Naive thymus-derived CD4-positive, alpha-beta T cell (primary cell): ENCODE data around the gene RPN1. TPM values are rescaled to one million over a fixed set of nuclear protein-coding genes. Genes with fewer than 3 reads are reported as not detected.
"Not testable (repeated sequence)": the region's sequence is repeated elsewhere in the genome, so short reads cannot be mapped to it uniquely, and the experiment has no call there.

ENCODE experiments used
- ATAC-seq: fragments of 150-1000 bp; cut with Tn5 transposase; 2 replicates; pipeline ENCODE4 v1.10.0; 2021; ENCODE audit warnings: mild to moderate bottlenecking, moderate library complexity
- CTCF ChIA-PET: fragments of 350-600 bp; sonication (Branson Sonifier 250); formaldehyde crosslinking; loops from one replicate; lab custom pipeline; 2021; ENCODE audit warnings: antibody characterized with exemption; lab: Charles Lee
- POLR2A ChIA-PET: fragments of 350-600 bp; sonication (Branson Sonifier 250); formaldehyde crosslinking; loops from one replicate; lab custom pipeline; 2021; ENCODE audit warnings: antibody characterized with exemption, inconsistent platforms; lab: Charles Lee
- DNase-seq, 9 donors: peaks; one replicate each; pipeline versions ENCODE4 v3.0.0 to v3.0.0-alpha.2; 2020 to 2022; ENCODE audit warnings: mixed read lengths in 1 of 9
- H3K27ac ChIP-seq: one replicate; pipeline ENCODE4 v1.7.0; 2013; ENCODE audit warnings: mild to moderate bottlenecking, low read depth, low read length, moderate library complexity
- H3K27me3 ChIP-seq, 2 donors: one replicate each; pipeline ENCODE4 v1.7.0; 2013; ENCODE audit warnings: low read length in 2 of 2, mild to moderate bottlenecking in 2 of 2, moderate library complexity in 2 of 2; ENCODE audit not compliant: control insufficient read depth in 2 of 2, insufficient read depth in 2 of 2
- H3K36me3 ChIP-seq, 3 experiments: 1 replicate in 2 of 3; 2 replicates in 1 of 3; pipeline ENCODE4 v1.7.0; 2013; ENCODE audit warnings: low read length in 3 of 3, mild to moderate bottlenecking in 3 of 3, moderate library complexity in 1 of 3; ENCODE audit not compliant: insufficient read depth in 3 of 3, control insufficient read depth in 2 of 3
- H3K4me1 ChIP-seq, 2 donors: one replicate each; pipeline ENCODE4 v1.7.0; 2013; ENCODE audit warnings: low read length in 2 of 2, mild to moderate bottlenecking in 2 of 2, moderate library complexity in 1 of 2; ENCODE audit not compliant: control insufficient read depth in 2 of 2, insufficient read depth in 2 of 2
- H3K4me3 ChIP-seq: 2 replicates; pipeline ENCODE4 v1.7.0; 2013; ENCODE audit warnings: mild to moderate bottlenecking, low read length
- H3K9me3 ChIP-seq, 3 experiments: 1 replicate in 2 of 3; 2 replicates in 1 of 3; pipeline ENCODE4 v1.7.0; 2013; ENCODE audit warnings: low read length in 3 of 3; ENCODE audit not compliant: control insufficient read depth in 2 of 3
- H3K27ac Mint-ChIP-seq, 9 donors: one replicate each; pipeline ENCODE4 v1.8.0; 2020 to 2022; ENCODE audit warnings: mixed read lengths in 9 of 9, mild to moderate bottlenecking in 8 of 9, moderate library complexity in 5 of 9, inconsistent platforms in 2 of 9
- H3K27me3 Mint-ChIP-seq, 5 donors: one replicate each; pipeline ENCODE4 v1.8.0; 2021 to 2022; ENCODE audit warnings: mixed read lengths in 5 of 5, mild to moderate bottlenecking in 1 of 5
- H3K36me3 Mint-ChIP-seq, 5 donors: one replicate each; pipeline ENCODE4 v1.8.0; 2020 to 2022; ENCODE audit warnings: mixed read lengths in 5 of 5, mild to moderate bottlenecking in 3 of 5, inconsistent platforms in 1 of 5
- H3K4me1 Mint-ChIP-seq, 7 donors: one replicate each; pipeline ENCODE4 v1.8.0; 2020 to 2022; ENCODE audit warnings: mixed read lengths in 7 of 7, mild to moderate bottlenecking in 3 of 7, inconsistent platforms in 1 of 7
- H3K4me3 Mint-ChIP-seq, 10 donors: one replicate each; pipeline ENCODE4 v1.8.0; 2020 to 2022; ENCODE audit warnings: mild to moderate bottlenecking in 10 of 10, mixed read lengths in 10 of 10, moderate library complexity in 6 of 10, inconsistent platforms in 2 of 10
- H3K9me3 Mint-ChIP-seq, 11 donors: one replicate each; pipeline ENCODE4 v1.8.0; 2020 to 2022; ENCODE audit warnings: mixed read lengths in 11 of 11, mild to moderate bottlenecking in 4 of 11, inconsistent platforms in 1 of 11, moderate library complexity in 1 of 11
- intact Hi-C, 2 donors: fragments of 100-400 bp; cut with micrococcal nuclease; formaldehyde crosslinking; loops; one replicate each; pipeline ENCODE4 v1.15.1; 2023
- polyA plus RNA-seq, 2 donors: library from polyadenylated mRNA; unstranded; fragments of 300-500 nt; fragmentation: Illumina TruSeq; gene quantifications; one replicate each; pipeline ENCODE4 v1.2.3, GENCODE V29; 2021
- total RNA-seq, 6 experiments: library from RNA in 5 of 6; stranded (reverse) in 5 of 6; gene quantifications; 1 replicate in 5 of 6; 2 replicates in 1 of 6; pipeline ENCODE4 v1.2.3 and lab custom pipeline; 2021 to 2026

Gene RPN1
- total and polyA plus RNA-seq, 7 experiments from 2014 or later, result 76.7 to 203 (median 105) TPM

DNA sequence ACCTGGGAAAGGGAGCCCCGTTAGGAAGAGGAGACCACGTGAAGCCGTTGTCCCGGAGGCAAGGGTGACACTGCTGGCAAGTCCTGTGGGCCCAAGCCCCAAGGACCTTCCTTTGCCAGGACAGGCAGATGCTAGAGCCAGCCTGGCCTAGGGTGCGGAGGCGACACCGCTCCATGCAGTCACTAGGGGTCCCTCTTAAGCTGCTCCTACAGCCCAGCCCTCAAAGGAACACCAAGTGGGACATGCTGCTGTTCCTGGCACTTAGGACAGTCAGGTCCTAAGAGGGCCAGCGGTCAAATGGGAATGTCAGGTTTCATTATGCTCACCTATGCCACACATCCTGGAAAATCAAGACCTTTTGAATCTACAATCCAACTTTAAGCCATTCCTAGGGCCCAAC is 59.7 kb downstream of the RPN1 start:
- ATAC-seq (no peak), DNase-seq (no peak)
- no peaks in the 10 kb centered on the region for H3K9me3 ChIP-seq
- Mint-ChIP-seq H3K27ac (no peak overlapping the region), H3K36me3 (peaks cover 0 to 4% (median 0%) of the 10 kb centered on the region in 5 donors), H3K4me3 (no peak overlapping the region), H3K27me3 (peaks cover 0 to 3% (median 0%) of the 10 kb centered on the region in 5 donors), H3K4me1 (peaks cover 0 to 22% (median 11%) of the 10 kb centered on the region in 7 donors), H3K9me3 (peaks cover 0 to 6% (median 0%) of the 10 kb centered on the region in 11 donors)
- no peak overlapping the region for H3K4me3 ChIP-seq
- CTCF ChIA-PET, result no interaction called here
- no peak overlapping the region for H3K27ac ChIP-seq
- no peaks in the 10 kb centered on the region for H3K4me1 ChIP-seq
- POLR2A ChIA-PET, result no interaction called here
- intact Hi-C loops, result no loop called here
- H3K36me3 ChIP-seq, result no peaks in the 10 kb centered on the region
- H3K27me3 ChIP-seq, result no peaks in the 10 kb centered on the region

- H3K4me3 ChIP-seq, H3K4me1 ChIP-seq, DNase-seq, H3K9me3 Mint-ChIP-seq, H3K27me3 ChIP-seq, H3K36me3 Mint-ChIP-seq, H3K27ac ChIP-seq, H3K9me3 ChIP-seq, H3K4me3 Mint-ChIP-seq, CTCF ChIA-PET, H3K27ac Mint-ChIP-seq, POLR2A ChIA-PET, intact Hi-C loops, H3K27me3 Mint-ChIP-seq, H3K36me3 ChIP-seq, ATAC-seq: not testable (repeated sequence)
- peaks cover 0 to 18% (median 10%) of the 10 kb centered on the region in 7 donors for H3K4me1 Mint-ChIP-seq
Measured at GRCh38 chr3:128589985-128590384, 60.6 kb downstream of the RPN1 start.

- H3K9me3 Mint-ChIP-seq, result peaks cover 0 to 6% (median 0%) of the 10 kb centered on the region in 11 donors
- Histone ChIP-seq H3K4me1 (no peaks in the 10 kb centered on the region), H3K9me3 (no peaks in the 10 kb centered on the region), H3K27me3 (no peaks in the 10 kb centered on the region), H3K36me3 (no peaks in the 10 kb centered on the region), H3K4me3 (no peak overlapping the region), H3K27ac (no peak overlapping the region)
- H3K4me3 Mint-ChIP-seq, result peak overlapping the region in 1 of 10 donors; percentile 17
- intact Hi-C loops, result no loop called here
- H3K27me3 Mint-ChIP-seq, result peaks cover 0 to 13% (median 5%) of the 10 kb centered on the region in 5 donors
- peaks cover 0 to 4% (median 0%) of the 10 kb centered on the region in 5 donors for H3K36me3 Mint-ChIP-seq
- ChIA-PET CTCF (no interaction called here), POLR2A (no interaction called here)
- no peak for ATAC-seq
- H3K27ac Mint-ChIP-seq, result peak overlapping the region in 2 of 9 donors; percentile 28 to 53
- DNase-seq, result no peak
- peaks cover 0 to 18% (median 5%) of the 10 kb centered on the region in 7 donors for H3K4me1 Mint-ChIP-seq
Measured at GRCh38 chr3:128588147-128588546, 62.5 kb downstream of the RPN1 start.

DNA sequence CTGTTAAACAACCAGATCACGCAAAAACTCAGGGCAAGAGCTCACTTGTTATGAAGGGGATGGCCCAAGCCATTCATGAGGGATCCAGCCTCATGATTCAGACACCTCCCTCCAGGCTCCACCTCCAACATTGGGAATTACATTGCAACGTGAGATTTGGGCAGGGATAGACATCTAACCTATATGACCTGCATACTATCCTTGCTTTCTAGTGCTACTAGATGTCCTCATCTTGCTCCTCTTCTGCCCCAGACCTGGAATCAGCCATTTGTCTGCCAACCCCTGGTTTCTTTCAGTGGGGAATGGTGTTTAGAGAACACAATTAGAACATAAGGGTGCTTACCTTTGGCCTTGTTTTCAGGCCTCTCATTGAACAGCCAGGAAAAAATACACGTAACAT is 63.2 kb downstream of the RPN1 start:
- Histone ChIP-seq H3K27me3 (no peaks in the 10 kb centered on the region), H3K27ac (no peak overlapping the region), H3K36me3 (no peaks in the 10 kb centered on the region), H3K4me1 (no peaks in the 10 kb centered on the region), H3K9me3 (no peaks in the 10 kb centered on the region), H3K4me3 (no peak overlapping the region)
- H3K9me3 Mint-ChIP-seq, result peaks cover 0 to 6% (median 0%) of the 10 kb centered on the region in 11 donors
- DNase-seq (no peak), ATAC-seq (no peak)
- ChIA-PET CTCF (no interaction called here), POLR2A (no interaction called here)
- H3K4me1 Mint-ChIP-seq, result peaks cover 0 to 18% (median 5%) of the 10 kb centered on the region in 7 donors
- no peak overlapping the region for H3K27ac Mint-ChIP-seq
- intact Hi-C loops, result no loop called here
- peaks cover 0 to 4% (median 0%) of the 10 kb centered on the region in 5 donors for H3K36me3 Mint-ChIP-seq
- H3K27me3 Mint-ChIP-seq, result peaks cover 0 to 13% (median 5%) of the 10 kb centered on the region in 5 donors
- H3K4me3 Mint-ChIP-seq, result no peak overlapping the region

DNA sequence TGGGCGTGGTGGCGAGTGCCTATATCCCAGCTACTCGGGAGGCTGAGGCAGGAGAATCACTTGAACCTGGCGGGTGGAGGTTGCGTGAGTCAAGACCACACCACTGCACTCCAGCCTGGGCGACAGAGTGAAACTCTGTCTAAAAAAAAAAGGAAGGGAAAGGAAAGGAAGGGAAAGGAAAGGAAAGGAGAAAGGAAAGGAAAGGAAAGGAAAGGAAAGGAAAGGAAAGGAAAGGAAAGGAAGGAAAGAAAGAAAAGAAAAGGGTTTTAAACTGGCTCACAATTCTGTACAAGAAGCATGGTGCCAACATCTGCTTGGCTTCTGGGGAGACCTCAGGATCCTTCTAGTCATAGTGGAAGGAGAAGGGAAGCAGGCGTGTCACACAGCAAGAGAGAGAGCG is 63.7 kb downstream of the RPN1 start:
- ATAC-seq, H3K27ac ChIP-seq, H3K27me3 ChIP-seq, H3K4me3 Mint-ChIP-seq, H3K9me3 ChIP-seq, H3K36me3 Mint-ChIP-seq, H3K4me3 ChIP-seq, H3K36me3 ChIP-seq, H3K27ac Mint-ChIP-seq, H3K4me1 ChIP-seq, H3K9me3 Mint-ChIP-seq, DNase-seq, intact Hi-C loops, CTCF ChIA-PET: not testable (repeated sequence)
- peaks cover 0 to 13% (median 5%) of the 10 kb centered on the region in 5 donors for H3K27me3 Mint-ChIP-seq
- H3K4me1 Mint-ChIP-seq, result peaks cover 0 to 14% (median 4%) of the 10 kb centered on the region in 7 donors
- POLR2A ChIA-PET, result interaction anchor here (0.6 kb wide), 1 partner anchor 48 kb away, joined by 4 read pairs; no protein-coding TSS in a partner anchor

- intact Hi-C loops, ATAC-seq, H3K9me3 Mint-ChIP-seq, H3K4me3 ChIP-seq, DNase-seq, H3K36me3 Mint-ChIP-seq, H3K4me1 ChIP-seq, H3K27ac Mint-ChIP-seq, CTCF ChIA-PET, H3K27me3 ChIP-seq, H3K36me3 ChIP-seq, H3K27ac ChIP-seq, H3K9me3 ChIP-seq: not testable (repeated sequence)
- POLR2A ChIA-PET, result interaction anchor here (0.6 kb wide), 1 partner anchor 48 kb away, joined by 4 read pairs; no protein-coding TSS in a partner anchor
- Mint-ChIP-seq H3K4me1 (peaks cover 0 to 11% (median 4%) of the 10 kb centered on the region in 7 donors), H3K4me3 (peak overlapping the region in 1 of 10 donors; percentile 29), H3K27me3 (peaks cover 0 to 13% (median 5%) of the 10 kb centered on the region in 5 donors)
Measured at GRCh38 chr3:128586391-128586790, 64.2 kb downstream of the RPN1 start.

GRCh38 chr3:128585974-128586373 is 64.6 kb downstream of the RPN1 start:
- no peak overlapping the region for H3K27ac Mint-ChIP-seq
- Histone ChIP-seq H3K4me3 (no peak overlapping the region), H3K36me3 (no peaks in the 10 kb centered on the region), H3K9me3 (no peaks in the 10 kb centered on the region), H3K4me1 (no peaks in the 10 kb centered on the region), H3K27me3 (no peaks in the 10 kb centered on the region), H3K27ac (no peak overlapping the region)
- peaks cover 0 to 6% (median 4%) of the 10 kb centered on the region in 11 donors for H3K9me3 Mint-ChIP-seq
- ATAC-seq (no peak), DNase-seq (no peak)
- ChIA-PET CTCF (no interaction called here), POLR2A (no interaction called here)
- intact Hi-C loops, result no loop called here
- peaks cover 0 to 4% (median 0%) of the 10 kb centered on the region in 5 donors for H3K36me3 Mint-ChIP-seq
- no peak overlapping the region for H3K4me3 Mint-ChIP-seq
- H3K4me1 Mint-ChIP-seq, result peaks cover 0 to 11% (median 4%) of the 10 kb centered on the region in 7 donors
- peaks cover 0 to 13% (median 5%) of the 10 kb centered on the region in 5 donors for H3K27me3 Mint-ChIP-seq
